T-helper 2 cell treated with Interferon-gamma antibody and Interleukin-4, amounts not matched to agents 100 ng/mL and 5 ng/mL, for 36 hours (primary cell): Measurements from ENCODE around the gene ATRIP. TPM values are rescaled to one million over a fixed set of nuclear protein-coding genes. Genes with fewer than 3 reads are reported as not detected.

Source experiments
- intact Hi-C: fragments of 100-400 bp; cut with micrococcal nuclease; formaldehyde crosslinking; loops from one replicate; pipeline ENCODE4 v1.15.1; 2023
- total RNA-seq: library from RNA; stranded (reverse); gene quantifications from 2 replicates; pipeline ENCODE4 v1.2.3, GENCODE V29; 2022

Gene ATRIP
- total RNA-seq, 1 donor from 2014 or later, result 17.2 TPM

- intact Hi-C loops, result no loop called here
Measured at GRCh38 chr3:48492461-48493202, 46.1 kb downstream of the ATRIP start.

GRCh38 chr3:48493203-48493501 lies 46.6 kb downstream of the ATRIP start:
- intact Hi-C loops, result no loop called here

GRCh38 chr3:48500656-48501055 lies 54.1 kb downstream of the ATRIP start:
- intact Hi-C loops, result no loop called here

- intact Hi-C loops, result no loop called here
Measured at GRCh38 chr3:48501196-48501595, 54.7 kb downstream of the ATRIP start.

DNA sequence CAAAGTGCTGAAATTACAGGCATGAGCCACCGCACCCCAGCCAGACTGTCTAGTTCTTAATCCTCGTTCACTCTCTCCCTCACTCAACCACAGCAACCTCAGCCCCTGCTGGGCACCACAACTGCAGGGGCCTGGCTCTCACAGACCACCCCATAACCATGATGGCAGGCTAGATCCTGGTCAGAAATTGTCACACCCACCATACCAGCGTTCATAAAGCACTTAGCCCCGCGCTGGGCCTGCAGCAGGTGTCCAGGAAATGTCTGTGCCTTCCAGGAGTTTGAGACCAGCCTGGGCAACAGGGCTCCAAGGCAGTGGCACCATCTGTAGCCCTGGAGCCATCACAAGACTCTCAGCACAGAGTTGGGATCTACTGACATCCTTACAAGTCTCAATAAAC lies 55.6 kb downstream of the ATRIP start:
- intact Hi-C loops, result no loop called here

DNA sequence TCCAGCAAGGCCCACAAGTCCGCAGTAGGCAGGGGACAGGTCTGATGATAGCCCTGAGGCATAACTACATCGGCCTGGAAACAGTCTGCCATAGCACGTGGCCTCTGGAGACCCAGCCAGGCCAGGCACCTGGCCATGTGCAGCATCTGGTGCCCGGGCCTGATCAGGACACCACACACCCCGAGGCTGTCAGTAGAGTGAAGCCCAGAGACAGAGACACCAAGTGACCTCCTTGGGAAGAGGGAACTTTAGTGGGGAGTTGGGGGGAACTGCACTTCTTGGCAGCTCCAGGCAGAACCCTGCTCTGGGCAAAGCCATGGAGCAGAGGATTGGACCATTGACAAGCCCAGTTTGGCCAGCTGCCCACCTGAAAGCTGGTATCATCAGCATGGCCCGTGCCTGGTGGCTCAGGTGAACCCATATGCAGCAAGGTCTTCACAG lies 56.2 kb downstream of the ATRIP start:
- intact Hi-C loops, result no loop called here

GRCh38 chr3:48503401-48504050 lies 57.0 kb downstream of the ATRIP start:
- intact Hi-C loops, result loop anchor here (2.0 kb wide), 1 partner anchor 63 kb away; the partner anchor contains the start of genes CCDC51 and TMA7

- intact Hi-C loops, result loop anchor here (2.0 kb wide), 1 partner anchor 63 kb away; the partner anchor contains the start of genes CCDC51 and TMA7
Measured at GRCh38 chr3:48504051-48504946, 57.8 kb downstream of the ATRIP start, which contains the start of gene SHISA5. Gene SHISA5, minus strand, starts transcription at chr3:48504174. Its CDS starts 80 bp downstream, at chr3:48504094.

DNA sequence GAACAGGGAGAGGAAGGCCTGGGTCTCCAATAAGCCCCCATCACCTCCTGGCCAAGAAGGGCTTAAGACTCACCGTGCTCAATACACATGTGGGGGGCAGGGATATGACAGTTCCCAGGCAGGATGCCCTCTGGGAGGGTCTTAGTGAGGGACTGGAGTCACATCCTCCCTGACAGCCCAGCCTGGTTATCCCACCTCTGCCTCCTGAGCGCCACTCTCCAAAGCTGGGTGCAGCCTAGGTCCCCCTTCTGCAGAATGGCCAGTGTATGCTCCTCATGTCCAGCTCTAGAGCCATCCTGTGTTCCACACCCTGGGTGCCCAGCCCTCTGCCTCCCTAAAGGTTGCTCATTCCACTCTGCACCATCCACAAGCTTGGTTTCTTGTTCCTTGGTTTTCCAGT lies 58.6 kb downstream of the ATRIP start:
- intact Hi-C loops, result loop anchor here (2.0 kb wide), 1 partner anchor 64 kb away; the partner anchor contains the start of genes CCDC51 and TMA7

DNA sequence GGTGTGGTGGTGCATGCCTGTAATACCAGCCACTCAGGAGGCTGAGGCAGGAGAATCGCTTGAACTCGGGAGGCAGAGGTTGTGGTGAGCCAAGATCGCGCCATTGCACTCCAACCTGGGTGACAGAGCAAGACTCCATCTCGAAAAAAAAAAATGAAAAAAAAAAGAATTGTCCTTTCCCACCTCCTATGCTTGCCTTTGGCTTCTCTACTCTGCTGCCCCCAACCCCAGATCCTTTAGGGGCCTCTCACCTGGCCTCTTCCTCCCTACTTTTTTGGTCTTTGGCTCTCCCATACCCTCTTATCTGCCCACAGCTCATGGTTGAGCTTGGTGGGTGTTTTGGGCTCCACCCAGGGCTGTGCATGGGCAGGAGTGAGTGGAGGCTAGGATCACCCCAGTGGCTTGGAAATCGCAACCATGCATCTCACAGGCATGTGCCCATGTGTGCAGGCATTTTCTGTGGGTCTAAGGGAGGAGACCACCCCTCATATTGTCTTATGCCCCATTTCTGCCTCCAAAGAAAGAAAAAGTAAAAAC lies 59.5 kb downstream of the ATRIP start:
- intact Hi-C loops, result loop anchor here (2.0 kb wide), 3 partner anchors 27 to 105 kb away; partner anchors contain the start of genes CCDC51 and TMA7

DNA sequence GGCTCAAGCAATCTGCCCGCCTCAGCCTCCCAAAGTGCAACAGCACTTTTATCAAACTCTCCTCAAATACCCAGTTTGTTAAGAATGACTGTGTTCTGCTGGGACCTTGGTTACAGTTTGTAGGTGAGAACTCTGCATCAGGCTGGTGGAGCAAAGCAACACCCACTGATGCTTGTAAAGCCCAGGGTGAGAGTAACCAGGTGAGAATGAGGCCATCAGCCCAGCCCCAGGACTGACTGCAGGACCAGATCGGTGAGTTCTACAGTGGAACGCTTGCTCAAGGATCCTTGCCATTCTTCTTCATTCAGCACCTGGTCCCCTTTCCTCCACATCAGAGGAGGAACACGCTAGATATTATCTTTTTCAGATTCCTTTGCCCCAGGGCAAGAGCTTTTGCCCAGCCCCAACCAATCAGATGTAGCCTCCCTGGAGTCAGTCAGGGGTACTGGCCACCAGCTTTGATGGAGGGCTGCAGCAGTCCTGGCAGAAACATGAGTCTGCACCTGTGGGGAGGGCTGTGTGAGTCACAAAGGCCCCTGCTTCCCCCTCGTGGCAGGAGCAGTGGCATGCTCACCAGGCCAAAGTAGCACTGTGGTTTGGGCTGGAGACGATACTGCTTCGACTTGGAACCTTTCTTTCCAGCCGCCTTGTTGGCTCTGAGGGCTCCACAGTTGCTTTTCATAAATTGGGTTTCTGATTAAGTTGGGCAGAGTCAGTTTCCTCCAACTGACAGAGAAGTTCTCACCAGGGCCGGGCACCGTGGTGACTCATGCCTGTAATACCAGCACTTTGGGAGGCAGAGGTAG lies 60.9 kb downstream of the ATRIP start:
- intact Hi-C loops, result loop anchor here (2.0 kb wide), 2 partner anchors 29 to 107 kb away; no protein-coding TSS in a partner anchor

- intact Hi-C loops, result loop anchor here (5.0 kb wide), 1 partner anchor 36 kb away; no protein-coding TSS in a partner anchor
Measured at GRCh38 chr3:48511551-48511950, 65.0 kb downstream of the ATRIP start.

GRCh38 chr3:48514431-48515227 lies 68.1 kb downstream of the ATRIP start:
- intact Hi-C loops, result loop anchor here (2.0 to 5.0 kb wide), 2 partner anchors 33 to 36 kb away; no protein-coding TSS in a partner anchor

Other genes starting within 250 kb of the ATRIP start
- not detected in 2 replicates for gene CAMP, start 223.2 kb upstream of the ATRIP start, total RNA-seq
- gene ZNF589, start 205.6 kb upstream of the ATRIP start, total RNA-seq, result 29.3 and 29.6 TPM in 2 replicates
- gene NME6, start 145.4 kb upstream of the ATRIP start, total RNA-seq, result 31.7 and 34.5 TPM in 2 replicates
- gene SPINK8, start 113.1 kb upstream of the ATRIP start, total RNA-seq, result not detected in 2 replicates
- not detected in 2 replicates for gene FBXW12, start 74.5 kb upstream of the ATRIP start, total RNA-seq
- gene PLXNB1, start 16.7 kb upstream of the ATRIP start, total RNA-seq, result 1.6 and 1.9 TPM in 2 replicates
- 14.2 and 16.4 TPM in 2 replicates for gene CCDC51, start 6.6 kb upstream of the ATRIP start, total RNA-seq
- 289 and 303 TPM in 2 replicates for gene TMA7, start 6.5 kb upstream of the ATRIP start, total RNA-seq
- gene SHISA5, start 57.4 kb downstream of the ATRIP start, total RNA-seq, result 140 and 142 TPM in 2 replicates
- gene PFKFB4, start 110.1 kb downstream of the ATRIP start, total RNA-seq, result 7.7 and 8.3 TPM in 2 replicates
- not detected in 2 replicates for gene UCN2, start 117.0 kb downstream of the ATRIP start, total RNA-seq
- gene COL7A1, start 148.6 kb downstream of the ATRIP start, total RNA-seq, result 1.1 and 1.5 TPM in 2 replicates
- 180 and 183 TPM in 2 replicates for gene UQCRC1, start 162.9 kb downstream of the ATRIP start, total RNA-seq
- gene TMEM89, start 175.0 kb downstream of the ATRIP start, total RNA-seq, result 0.77 and 1.4 TPM in 2 replicates
- 43.7 and 47.3 TPM in 2 replicates for gene SLC26A6, start 188.7 kb downstream of the ATRIP start, total RNA-seq
- 11.1 and 11.2 TPM in 2 replicates for gene CELSR3, start 216.1 kb downstream of the ATRIP start, total RNA-seq
- 34.1 and 37.8 TPM in 2 replicates for gene NCKIPSD, start 239.2 kb downstream of the ATRIP start, total RNA-seq